ENCODE data around the gene CEP85L.

The CEP85L gene

DNA sequence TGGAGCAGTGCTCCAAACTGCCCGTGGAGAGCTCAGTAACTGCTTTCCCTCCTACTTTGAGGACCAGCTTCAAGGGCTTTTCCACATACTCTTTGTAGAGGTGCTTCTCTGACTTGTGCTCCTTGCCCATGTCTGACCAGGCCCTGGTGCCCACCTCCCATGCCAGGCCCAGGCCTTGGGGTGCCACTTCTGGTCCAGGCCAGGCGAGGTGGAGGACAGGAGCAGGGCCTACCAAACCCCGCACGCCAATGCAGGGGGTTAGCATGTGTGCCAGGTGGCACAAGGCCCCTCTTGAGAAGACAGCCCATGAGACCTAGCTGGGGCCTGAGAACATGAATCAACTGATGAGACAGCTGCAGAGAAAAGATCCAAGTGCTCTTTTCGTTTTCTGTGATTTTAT lies 150.3 kb downstream of the CEP85L start:
- no peaks in the 10 kb centered on the region for H3K27me3 ChIP-seq (ENCODE audit: insufficient read depth, low read length)
- no peaks in the 10 kb centered on the region for H3K36me3 ChIP-seq (ENCODE audit: insufficient read depth, low read depth, low read length)
- no peak overlapping the region for H3K9ac ChIP-seq (ENCODE audit: low read depth, low read length)
- no peak overlapping the region for H3K4me3 ChIP-seq (ENCODE audit: low read length)
- no peaks in the 10 kb centered on the region for H3K9me3 ChIP-seq (ENCODE audit: insufficient read depth, low read depth, low read length)
- no peak overlapping the region for H3K27ac ChIP-seq (ENCODE audit: low read length)
- no peaks in the 10 kb centered on the region for H3K4me1 ChIP-seq (ENCODE audit: insufficient read depth, low read length)

DNA sequence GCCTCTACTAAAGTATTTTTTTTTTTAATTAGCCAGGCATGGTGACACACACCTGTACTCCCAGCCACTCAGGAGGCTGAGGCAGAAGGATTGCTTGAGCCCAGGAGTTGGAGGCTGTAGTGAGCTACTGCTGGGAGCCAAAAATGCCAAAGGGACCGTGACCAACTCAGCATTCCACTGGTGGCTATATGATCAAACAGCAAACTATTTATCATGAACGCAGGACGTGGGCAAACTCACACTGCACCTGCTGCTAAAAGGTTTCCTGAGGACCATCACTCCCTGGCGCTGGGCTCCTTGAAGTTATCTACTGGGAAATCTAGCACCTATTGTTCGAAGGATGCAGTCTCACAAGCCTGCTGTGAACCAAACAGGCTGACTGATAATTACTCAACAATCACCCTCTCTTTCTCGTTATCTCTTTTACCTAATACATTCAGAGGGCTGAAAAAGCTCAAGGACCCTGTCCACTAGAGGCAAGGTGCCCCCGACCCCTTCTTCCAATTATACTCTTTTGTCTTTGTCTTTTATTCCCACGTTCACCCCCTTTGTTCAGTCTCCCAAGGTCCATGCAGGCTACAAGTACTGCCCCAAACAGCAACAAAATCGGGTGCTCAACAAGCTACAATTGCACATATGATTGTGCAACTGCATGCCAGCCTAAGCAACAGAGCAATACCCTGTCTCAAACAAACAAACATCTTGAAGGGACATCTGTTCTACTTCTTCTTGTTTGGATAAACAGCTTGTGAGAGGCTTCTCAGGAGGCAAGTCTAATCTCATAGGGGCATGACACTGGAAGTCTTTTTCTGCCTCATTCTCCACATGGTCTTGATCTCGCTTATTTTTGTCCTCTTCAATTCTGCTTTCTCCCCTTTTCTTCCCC lies 151.0 kb downstream of the CEP85L start:
- Histone ChIP-seq H3K27ac (ENCODE audit: low read length) (no peak overlapping the region), H3K27me3 (ENCODE audit: insufficient read depth, low read length) (no peaks in the 10 kb centered on the region), H3K36me3 (ENCODE audit: insufficient read depth, low read depth, low read length) (no peaks in the 10 kb centered on the region), H3K4me1 (ENCODE audit: insufficient read depth, low read length) (no peaks in the 10 kb centered on the region), H3K4me3 (ENCODE audit: low read length) (no peak overlapping the region), H3K9me3 (ENCODE audit: insufficient read depth, low read depth, low read length) (no peaks in the 10 kb centered on the region), H3K9ac (ENCODE audit: low read depth, low read length) (no peak overlapping the region)

DNA sequence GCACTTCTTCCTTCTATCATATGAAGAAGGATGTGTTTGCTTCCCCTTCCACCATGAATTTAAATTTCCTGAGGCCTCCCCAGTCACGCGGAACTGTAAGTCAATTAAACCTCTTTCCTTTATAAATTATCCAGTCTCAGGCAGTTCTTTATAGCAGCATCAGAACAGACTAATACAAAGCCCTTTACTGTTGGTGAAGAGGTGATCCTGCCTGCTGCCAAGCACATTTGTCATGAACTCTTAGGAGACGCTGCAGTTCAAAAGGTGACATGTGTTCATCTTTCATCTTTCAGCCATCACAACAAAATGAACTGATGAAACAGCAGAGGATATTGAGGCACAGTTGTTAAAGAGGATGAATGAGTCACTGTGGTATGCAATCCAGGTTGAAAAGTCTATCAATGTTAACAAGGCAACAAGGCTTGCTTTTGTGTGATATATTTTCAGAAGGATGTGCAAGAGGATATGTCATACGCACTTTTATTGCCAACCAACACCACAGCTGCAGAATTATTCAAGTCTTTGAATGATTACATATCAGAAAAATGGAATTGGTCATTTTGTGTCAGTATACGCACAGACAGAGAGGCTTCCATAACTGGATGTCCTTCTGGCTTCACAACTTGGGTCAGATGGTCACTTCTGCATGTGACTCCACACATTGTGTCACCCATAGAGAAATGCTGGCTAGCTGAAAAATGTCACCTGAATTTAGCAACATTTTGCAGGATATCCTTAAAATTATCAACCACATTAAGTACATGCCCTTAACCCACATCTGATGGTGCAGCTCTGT lies 155.7 kb downstream of the CEP85L start:
- Histone ChIP-seq H3K27me3 (ENCODE audit: insufficient read depth, low read length) (no peaks in the 10 kb centered on the region), H3K36me3 (ENCODE audit: insufficient read depth, low read depth, low read length) (no peaks in the 10 kb centered on the region), H3K27ac (ENCODE audit: low read length) (no peak overlapping the region), H3K4me1 (ENCODE audit: insufficient read depth, low read length) (no peaks in the 10 kb centered on the region), H3K9ac (ENCODE audit: low read depth, low read length) (no peak overlapping the region), H3K4me3 (ENCODE audit: low read length) (no peak overlapping the region), H3K9me3 (ENCODE audit: insufficient read depth, low read depth, low read length) (no peaks in the 10 kb centered on the region)

DNA sequence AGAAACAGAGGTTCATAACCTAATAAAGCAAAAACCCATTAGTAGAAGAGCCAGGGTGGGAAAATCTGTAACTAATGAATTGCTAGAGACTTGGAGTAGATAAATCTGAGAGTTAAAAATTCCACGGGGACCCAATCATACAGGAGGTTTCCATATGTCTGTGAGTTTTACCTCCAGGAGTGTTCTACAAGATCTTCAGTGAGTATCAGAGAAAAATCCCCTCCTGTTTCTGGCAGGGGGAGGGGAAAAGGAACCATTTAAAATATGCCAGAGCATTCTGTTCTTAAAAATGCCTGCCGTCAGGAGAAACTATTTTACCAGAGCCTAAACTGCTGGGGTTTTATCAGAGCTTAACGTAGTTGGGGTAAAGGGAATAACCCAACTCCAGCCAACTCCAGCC lies 157.3 kb downstream of the CEP85L start:
- Histone ChIP-seq H3K9ac (ENCODE audit: low read depth, low read length) (no peak overlapping the region), H3K36me3 (ENCODE audit: insufficient read depth, low read depth, low read length) (no peaks in the 10 kb centered on the region), H3K27ac (ENCODE audit: low read length) (no peak overlapping the region), H3K27me3 (ENCODE audit: insufficient read depth, low read length) (no peaks in the 10 kb centered on the region), H3K4me3 (ENCODE audit: low read length) (no peak overlapping the region), H3K4me1 (ENCODE audit: insufficient read depth, low read length) (no peaks in the 10 kb centered on the region), H3K9me3 (ENCODE audit: insufficient read depth, low read depth, low read length) (no peaks in the 10 kb centered on the region)

DNA sequence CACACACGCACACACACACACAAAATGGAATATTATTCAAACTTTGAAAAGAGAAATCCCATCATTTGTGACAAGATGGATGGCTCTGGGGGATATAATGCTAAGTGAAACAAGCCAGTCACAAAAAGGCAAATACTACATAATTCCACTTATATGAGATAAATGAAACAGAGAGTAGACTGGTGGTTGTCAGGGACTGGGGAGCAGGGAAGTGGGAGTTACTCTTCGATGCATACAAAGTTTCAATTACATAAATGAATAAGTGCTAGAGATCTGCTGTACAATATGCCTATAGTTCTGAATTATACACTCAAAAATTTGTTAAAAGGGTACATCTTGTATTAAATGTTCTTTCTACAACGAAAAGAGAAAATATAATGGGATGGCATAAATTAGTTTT lies 161.4 kb downstream of the CEP85L start:
- H3K4me3 ChIP-seq (ENCODE audit: low read length): no peak overlapping the region
- H3K9ac ChIP-seq (ENCODE audit: low read depth, low read length): no peak overlapping the region
- no peaks in the 10 kb centered on the region for H3K4me1 ChIP-seq (ENCODE audit: insufficient read depth, low read length)
- H3K9me3 ChIP-seq (ENCODE audit: insufficient read depth, low read depth, low read length): no peaks in the 10 kb centered on the region
- H3K27me3 ChIP-seq (ENCODE audit: insufficient read depth, low read length): no peaks in the 10 kb centered on the region
- no peaks in the 10 kb centered on the region for H3K36me3 ChIP-seq (ENCODE audit: insufficient read depth, low read depth, low read length)
- no peak overlapping the region for H3K27ac ChIP-seq (ENCODE audit: low read length)

DNA sequence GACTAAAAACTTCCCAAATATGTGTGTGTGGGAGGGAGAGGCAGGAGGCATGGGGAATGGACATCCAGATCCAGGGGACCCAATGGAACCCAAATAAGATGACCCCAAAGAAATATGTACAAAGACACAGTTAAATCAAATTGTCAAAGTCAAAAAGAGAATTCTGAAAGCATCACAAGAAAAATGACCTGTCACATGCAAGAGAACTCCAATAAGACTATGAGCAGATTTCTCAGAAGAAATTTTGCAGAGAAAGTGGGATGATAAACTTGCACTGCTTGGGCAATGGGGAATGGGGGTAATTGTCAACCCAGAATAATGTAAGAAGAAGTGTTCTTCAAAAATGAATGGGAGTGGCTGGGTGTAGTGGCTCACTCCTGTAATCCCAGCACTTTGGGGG lies 162.8 kb downstream of the CEP85L start:
- no peaks in the 10 kb centered on the region for H3K36me3 ChIP-seq (ENCODE audit: insufficient read depth, low read depth, low read length)
- H3K4me3 ChIP-seq (ENCODE audit: low read length): no peak overlapping the region
- H3K4me1 ChIP-seq (ENCODE audit: insufficient read depth, low read length): no peaks in the 10 kb centered on the region
- no peaks in the 10 kb centered on the region for H3K9me3 ChIP-seq (ENCODE audit: insufficient read depth, low read depth, low read length)
- no peaks in the 10 kb centered on the region for H3K27me3 ChIP-seq (ENCODE audit: insufficient read depth, low read length)
- no peak overlapping the region for H3K9ac ChIP-seq (ENCODE audit: low read depth, low read length)
- no peak overlapping the region for H3K27ac ChIP-seq (ENCODE audit: low read length)

DNA sequence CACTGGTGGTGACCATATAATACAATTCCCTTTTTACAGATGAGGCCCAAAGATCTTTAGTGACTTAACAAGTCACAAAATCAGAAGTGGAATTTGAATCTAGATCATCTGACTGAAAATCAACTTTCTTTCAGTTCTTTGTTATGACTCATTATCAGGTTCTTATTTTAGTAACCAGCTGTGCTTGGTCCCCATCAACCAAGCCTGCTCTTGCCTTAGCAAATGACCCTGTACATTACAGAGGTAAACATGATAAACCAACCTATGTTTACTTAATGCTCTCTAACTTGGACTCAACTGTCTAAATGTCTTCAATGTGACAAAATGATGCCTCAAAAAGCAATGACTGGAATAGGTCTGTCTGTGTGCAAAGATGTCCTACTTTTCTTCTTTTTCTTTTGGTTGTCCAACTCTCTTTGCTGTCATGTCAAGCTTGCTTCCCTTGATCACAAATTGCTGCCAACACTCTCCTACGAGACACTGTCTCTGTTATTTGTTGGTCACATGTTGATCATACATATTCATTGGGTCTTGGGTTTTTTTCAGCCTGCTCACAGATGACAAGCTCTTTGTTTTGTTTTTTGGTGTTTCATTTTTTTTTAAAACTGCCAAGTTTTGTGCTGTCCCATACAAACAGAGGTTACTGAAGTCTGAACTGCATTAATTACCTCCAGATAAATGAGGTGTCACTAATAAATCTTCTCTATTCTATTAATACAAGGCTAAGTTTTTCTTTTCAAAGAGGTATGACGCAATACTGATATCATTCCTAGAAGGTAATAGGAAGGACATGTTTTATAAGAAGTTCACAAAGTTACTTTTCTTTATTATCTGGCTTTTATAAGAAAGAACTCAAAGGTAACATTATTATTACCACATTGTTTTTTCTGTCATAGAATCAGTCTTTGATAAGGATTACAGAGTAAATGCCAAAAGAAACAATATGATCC lies 165.5 kb downstream of the CEP85L start:
- no peaks in the 10 kb centered on the region for H3K36me3 ChIP-seq (ENCODE audit: insufficient read depth, low read depth, low read length)
- no peak overlapping the region for H3K27ac ChIP-seq (ENCODE audit: low read length)
- H3K9ac ChIP-seq (ENCODE audit: low read depth, low read length): no peak overlapping the region
- H3K4me3 ChIP-seq (ENCODE audit: low read length): no peak overlapping the region
- H3K4me1 ChIP-seq (ENCODE audit: insufficient read depth, low read length): no peaks in the 10 kb centered on the region
- no peaks in the 10 kb centered on the region for H3K9me3 ChIP-seq (ENCODE audit: insufficient read depth, low read depth, low read length)
- no peaks in the 10 kb centered on the region for H3K27me3 ChIP-seq (ENCODE audit: insufficient read depth, low read length)

DNA sequence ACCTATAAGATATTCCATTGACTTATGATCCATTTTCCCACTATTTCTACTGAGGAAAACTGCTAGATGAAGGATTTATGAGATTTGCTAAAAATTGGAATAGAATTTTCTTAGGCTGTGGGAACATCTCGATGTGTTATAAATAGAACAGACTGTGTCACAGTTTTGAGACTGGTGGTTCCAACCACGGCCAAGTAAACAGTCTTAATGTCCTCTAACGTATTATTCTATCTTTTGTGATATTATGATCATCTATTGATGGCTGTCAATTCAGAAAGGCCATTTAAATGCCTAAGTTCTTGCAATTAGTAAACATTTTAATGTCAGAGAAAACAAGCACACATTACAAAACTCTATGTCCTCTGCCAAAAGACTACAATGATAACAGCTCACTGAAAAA lies 174.8 kb downstream of the CEP85L start:
- H3K36me3 ChIP-seq (ENCODE audit: insufficient read depth, low read depth, low read length): no peaks in the 10 kb centered on the region
- H3K4me1 ChIP-seq (ENCODE audit: insufficient read depth, low read length): no peaks in the 10 kb centered on the region
- H3K27me3 ChIP-seq (ENCODE audit: insufficient read depth, low read length): no peaks in the 10 kb centered on the region
- no peak overlapping the region for H3K9ac ChIP-seq (ENCODE audit: low read depth, low read length)
- H3K27ac ChIP-seq (ENCODE audit: low read length): no peak overlapping the region
- H3K4me3 ChIP-seq (ENCODE audit: low read length): no peak overlapping the region
- no peaks in the 10 kb centered on the region for H3K9me3 ChIP-seq (ENCODE audit: insufficient read depth, low read depth, low read length)

DNA sequence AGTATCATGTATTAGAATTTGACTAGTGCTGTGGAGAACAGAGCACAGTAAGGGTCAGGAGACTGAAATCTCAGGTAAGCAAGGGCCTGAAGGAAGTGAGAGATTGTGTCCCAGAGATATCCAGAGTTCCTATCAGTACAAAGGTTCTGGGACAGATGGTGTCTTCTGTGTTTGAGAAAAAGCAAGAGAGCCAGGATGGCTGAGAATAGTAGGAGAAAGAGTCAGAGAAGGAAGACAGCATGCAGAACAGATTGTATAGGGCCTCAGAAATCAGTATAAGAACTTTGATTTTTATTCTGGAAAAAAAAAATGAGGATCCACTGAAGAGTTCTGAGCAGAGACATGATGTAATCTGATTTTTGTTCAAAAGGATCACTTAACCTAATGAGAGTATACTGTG lies 178.1 kb downstream of the CEP85L start:
- Histone ChIP-seq H3K36me3 (ENCODE audit: insufficient read depth, low read depth, low read length) (no peaks in the 10 kb centered on the region), H3K27ac (ENCODE audit: low read length) (no peak overlapping the region), H3K9ac (ENCODE audit: low read depth, low read length) (no peak overlapping the region), H3K27me3 (ENCODE audit: insufficient read depth, low read length) (no peaks in the 10 kb centered on the region), H3K4me3 (ENCODE audit: low read length) (no peak overlapping the region), H3K4me1 (ENCODE audit: insufficient read depth, low read length) (no peaks in the 10 kb centered on the region), H3K9me3 (ENCODE audit: insufficient read depth, low read depth, low read length) (no peaks in the 10 kb centered on the region)

DNA sequence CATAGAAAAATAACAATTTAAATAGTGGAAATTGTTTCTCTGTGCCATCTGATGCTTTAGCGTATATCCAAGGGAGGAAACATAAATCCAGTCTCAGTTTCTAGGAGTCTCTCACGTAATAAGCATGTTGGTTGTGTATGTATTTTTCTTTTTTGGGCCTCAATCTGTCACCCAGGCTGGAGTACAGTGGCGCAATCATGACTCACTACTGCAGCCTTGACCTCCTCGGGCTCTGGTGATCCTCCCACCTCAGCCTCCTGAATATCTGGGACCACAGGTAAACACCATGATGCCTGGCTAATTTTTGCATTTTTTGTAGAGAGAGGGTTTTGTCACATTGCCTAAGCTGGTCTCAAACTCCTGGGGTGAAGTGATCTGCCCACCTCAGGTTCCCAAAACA lies 181.9 kb downstream of the CEP85L start:
- Histone ChIP-seq H3K27me3 (ENCODE audit: insufficient read depth, low read length) (no peaks in the 10 kb centered on the region), H3K4me1 (ENCODE audit: insufficient read depth, low read length) (no peaks in the 10 kb centered on the region), H3K27ac (ENCODE audit: low read length) (no peak overlapping the region)

DNA sequence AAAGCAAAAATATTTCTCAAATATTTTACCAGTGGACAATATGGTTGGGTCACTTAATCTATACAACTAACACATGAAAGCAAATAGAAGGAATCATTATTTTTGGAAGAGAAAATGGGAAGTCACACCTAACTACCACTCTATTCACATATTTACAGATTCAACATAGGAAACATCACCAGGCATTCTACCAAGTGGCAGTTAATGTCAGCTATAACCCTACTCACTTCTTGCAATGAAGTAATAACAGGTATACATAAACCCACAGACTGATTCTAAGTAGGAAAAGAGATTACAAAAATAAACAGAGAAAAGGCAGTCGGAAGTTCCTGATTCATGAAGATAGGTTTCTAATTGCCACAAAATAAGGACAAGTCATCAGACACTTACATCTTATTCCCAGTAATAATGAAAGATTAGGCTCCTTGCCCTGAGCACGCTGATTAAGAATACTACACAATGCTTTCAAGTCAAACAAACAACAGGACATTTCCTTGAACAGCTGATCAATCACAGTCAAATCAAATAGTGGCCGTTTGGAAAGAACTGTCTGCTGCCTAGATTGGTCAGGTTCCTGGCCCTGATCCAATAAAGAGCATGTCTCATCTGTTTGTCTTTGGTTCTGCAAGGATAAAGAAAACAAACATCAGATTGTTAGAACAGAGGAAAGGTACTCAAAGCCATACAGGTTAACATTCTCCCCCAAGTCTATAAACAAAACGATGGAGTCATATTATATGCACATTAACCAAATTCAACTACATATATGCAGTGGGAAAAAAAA lies 182.5 kb downstream of the CEP85L start:
- Histone ChIP-seq H3K36me3 (ENCODE audit: insufficient read depth, low read depth, low read length) (no peaks in the 10 kb centered on the region), H3K4me1 (ENCODE audit: insufficient read depth, low read length) (no peaks in the 10 kb centered on the region), H3K9ac (ENCODE audit: low read depth, low read length) (no peak overlapping the region), H3K4me3 (ENCODE audit: low read length) (no peak overlapping the region), H3K27ac (ENCODE audit: low read length) (no peak overlapping the region), H3K27me3 (ENCODE audit: insufficient read depth, low read length) (no peaks in the 10 kb centered on the region), H3K9me3 (ENCODE audit: insufficient read depth, low read depth, low read length) (no peaks in the 10 kb centered on the region)

More for the DNA sequence above, 181.9 kb downstream of the CEP85L start:
- Histone ChIP-seq H3K9me3 (ENCODE audit: insufficient read depth, low read depth, low read length) (no peaks in the 10 kb centered on the region), H3K4me3 (ENCODE audit: low read length) (no peak overlapping the region), H3K36me3 (ENCODE audit: insufficient read depth, low read depth, low read length) (no peaks in the 10 kb centered on the region), H3K9ac (ENCODE audit: low read depth, low read length) (no peak overlapping the region)

Measured in iPS-20b (cell line).